ENCODE measurements around the gene C5orf47. TPM values are rescaled to one million over a fixed set of nuclear protein-coding genes. Genes with fewer than 3 reads are reported as not detected.

Gene C5orf47
- total RNA-seq, 2 donors from 2014 or later: 8.7 TPM; not detected in 1

- peak; percentile 85 for DNase-seq (ENCODE audit: low spot score)
- Histone ChIP-seq H3K4me1 (replicated peaks) (no peaks in the 10 kb centered on the region), H3K4me3 (peak overlapping the region; percentile 26 to 42), H3K36me3 (no peaks in the 10 kb centered on the region), H3K9me3 (no peaks in the 10 kb centered on the region), H3K27ac (peak overlapping the region in 1 of 2 donors; percentile 43), H3K27me3 (replicated peaks; ENCODE audit: insufficient read depth) (no peaks in the 10 kb centered on the region)
- WGBS: 2% methylated on average over 30 of the region's 30 CpGs
- intact Hi-C loops (cut with DNase I): loop anchor here (1.0 to 5.0 kb wide), 3 partner anchors 84 to 354 kb away; partner anchors contain the start of gene CPEB4
- TF ChIP-seq POLR2AphosphoS5 (IDR thresholded peaks at IDR 0.05) (peak; percentile 54), CTCF (IDR thresholded peaks at IDR 0.05) (peak; percentile 79 to 95 (median 94)), POLR2A (IDR thresholded peaks at IDR 0.05) (no peak)
These were observed 15.9 kb upstream of the C5orf47 start for GRCh38 chr5:173972925-173973615.

GRCh38 chr5:173973616-173973969 is 15.4 kb upstream of the C5orf47 start:
- intact Hi-C loops (cut with DNase I): loop anchor here (1.0 to 5.0 kb wide), 3 partner anchors 85 to 354 kb away; partner anchors contain the start of gene CPEB4

GRCh38 chr5:173974688-173975239 is 14.2 kb upstream of the C5orf47 start:
- intact Hi-C loops (cut with DNase I): loop anchor here (5.0 kb wide), 1 partner anchor 222 kb away; no protein-coding TSS in a partner anchor
- TF ChIP-seq CTCF (IDR thresholded peaks at IDR 0.05) (no peak), POLR2A (IDR thresholded peaks at IDR 0.05) (no peak), POLR2AphosphoS5 (IDR thresholded peaks at IDR 0.05) (no peak)
- no peaks in the 10 kb centered on the region for H3K27me3 ChIP-seq (replicated peaks; ENCODE audit: insufficient read depth)
- no peak overlapping the region for H3K27ac ChIP-seq
- H3K4me3 ChIP-seq: no peak overlapping the region
- H3K9me3 ChIP-seq: no peaks in the 10 kb centered on the region
- no peak for DNase-seq (ENCODE audit: low spot score)
- no peaks in the 10 kb centered on the region for H3K4me1 ChIP-seq (replicated peaks)
- no peaks in the 10 kb centered on the region for H3K36me3 ChIP-seq
- 78% methylated on average over 5 of the region's 5 CpGs for WGBS

More at GRCh38 chr5:173973616-173973969, 15.4 kb upstream of the C5orf47 start:
- Histone ChIP-seq H3K9me3 (no peaks in the 10 kb centered on the region), H3K36me3 (no peaks in the 10 kb centered on the region), H3K4me3 (peak overlapping the region; percentile 26 to 42), H3K4me1 (replicated peaks) (no peaks in the 10 kb centered on the region), H3K27me3 (replicated peaks; ENCODE audit: insufficient read depth) (no peaks in the 10 kb centered on the region), H3K27ac (peak overlapping the region in 1 of 2 donors; percentile 43)
- WGBS: 11% methylated on average over 13 of the region's 13 CpGs
- peak; percentile 21 for DNase-seq (ENCODE audit: low spot score)
- no peak for TF ChIP-seq POLR2AphosphoS5 (IDR thresholded peaks at IDR 0.05)
- TF ChIP-seq POLR2A (IDR thresholded peaks at IDR 0.05): no peak
- no peak for TF ChIP-seq CTCF (IDR thresholded peaks at IDR 0.05)

GRCh38 chr5:173981185-173981761 is 7.7 kb upstream of the C5orf47 start:
- no peak for DNase-seq (ENCODE audit: low spot score)
- Histone ChIP-seq H3K4me1 (replicated peaks) (no peaks in the 10 kb centered on the region), H3K27me3 (replicated peaks; ENCODE audit: insufficient read depth) (no peaks in the 10 kb centered on the region), H3K4me3 (no peak overlapping the region), H3K36me3 (no peaks in the 10 kb centered on the region), H3K27ac (no peak overlapping the region), H3K9me3 (no peaks in the 10 kb centered on the region)
- intact Hi-C loops (cut with DNase I): no loop called here
- no peak for TF ChIP-seq POLR2AphosphoS5 (IDR thresholded peaks at IDR 0.05)
- TF ChIP-seq CTCF (IDR thresholded peaks at IDR 0.05): no peak
- TF ChIP-seq POLR2A (IDR thresholded peaks at IDR 0.05): no peak
- 49% methylated on average over 5 of the region's 5 CpGs for WGBS

Measured in prostate gland (tissue), 2 donors.